T-cell (primary cell): ENCODE data around the gene ACSL6. TPM values are rescaled to one million over a fixed set of nuclear protein-coding genes. Genes with fewer than 3 reads are reported as not detected.

ENCODE experiments used
- ATAC-seq, 4 experiments: fragments of 200-7000 bp in 3 of 4; fragments of 150-1000 bp in 1 of 4; cut with Tn5 transposase; replicated peaks in 1 of 4; 1 replicate in 3 of 4; 2 replicates in 1 of 4; pipeline ENCODE4 v1.10.0; 2021; ENCODE audit warnings: moderate library complexity in 3 of 4, mild to moderate bottlenecking in 2 of 4, moderate number of reproducible peaks in 1 of 4
- CTCF ChIA-PET, 2 donors: fragments of 300-600 bp; sonication (Branson Sonifier 250); formaldehyde crosslinking; loops; one replicate each; lab custom pipeline; 2022; ENCODE audit warnings: antibody characterized with exemption in 2 of 2; lab: Charles Lee
- POLR2A ChIA-PET, 2 donors: fragments of 300-600 bp; sonication (Branson Sonifier 250); formaldehyde crosslinking; loops; one replicate each; lab custom pipeline; 2022; ENCODE audit warnings: antibody characterized with exemption in 2 of 2; lab: Charles Lee
- DNase-seq, 35 experiments: peaks; one replicate each; pipeline versions ENCODE4 v3.0.0 to v3.0.0-alpha.2; 2013 to 2023
- H3K27ac ChIP-seq: one replicate; pipeline ENCODE4 v1.5.1; 2013; ENCODE audit warnings: low read length
- H3K27me3 ChIP-seq, 2 experiments: replicated peaks in 1 of 2; 1 replicate in 1 of 2; 2 replicates in 1 of 2; pipeline versions ENCODE4 v1.6.1 to v1.7.0; 2013; ENCODE audit warnings: low read length in 1 of 2, mixed read lengths in 1 of 2; ENCODE audit not compliant: control insufficient read depth in 2 of 2, insufficient read depth in 2 of 2; ENCODE audit errors: extremely low read depth in 1 of 2
- H3K36me3 ChIP-seq, 2 donors: 1 replicate in 1 of 2; 2 replicates in 1 of 2; pipeline versions ENCODE4 v1.6.1 to v1.7.0; 2013; ENCODE audit warnings: low read length in 1 of 2; ENCODE audit not compliant: control insufficient read depth in 2 of 2, insufficient read depth in 1 of 2; ENCODE audit errors: extremely low read depth in 1 of 2
- H3K4me1 ChIP-seq, 2 experiments: 1 replicate in 1 of 2; 2 replicates in 1 of 2; pipeline versions ENCODE4 v1.6.1 to v1.7.0; 2013; ENCODE audit warnings: low read length in 2 of 2, mixed read lengths in 1 of 2; ENCODE audit not compliant: insufficient read depth in 2 of 2, control insufficient read depth in 1 of 2; ENCODE audit errors: extremely low read depth in 1 of 2
- H3K4me3 ChIP-seq, 2 donors: 1 replicate in 1 of 2; 2 replicates in 1 of 2; pipeline versions ENCODE4 v1.5.1 to v1.7.0; 2013; ENCODE audit warnings: mild to moderate bottlenecking in 2 of 2, low read length in 1 of 2, moderate library complexity in 1 of 2; ENCODE audit not compliant: control insufficient read depth in 1 of 2; ENCODE audit errors: extremely low read depth in 1 of 2
- H3K9me3 ChIP-seq: 2 replicates; pipeline ENCODE4 v1.7.0; 2013
- H3K27ac Mint-ChIP-seq, 2 donors: one replicate each; pipeline ENCODE4 v1.8.0; 2020 to 2021; ENCODE audit warnings: mild to moderate bottlenecking in 2 of 2, mixed read lengths in 2 of 2
- H3K27me3 Mint-ChIP-seq, 2 donors: one replicate each; pipeline ENCODE4 v1.8.0; 2021 to 2022; ENCODE audit warnings: mixed read lengths in 2 of 2
- H3K36me3 Mint-ChIP-seq: one replicate; pipeline ENCODE4 v1.8.0; 2021; ENCODE audit warnings: mixed read lengths
- H3K4me1 Mint-ChIP-seq, 3 donors: one replicate each; pipeline ENCODE4 v1.8.0; 2020 to 2022; ENCODE audit warnings: mixed read lengths in 3 of 3, mild to moderate bottlenecking in 1 of 3
- H3K4me3 Mint-ChIP-seq, 3 donors: one replicate each; pipeline ENCODE4 v1.8.0; 2020 to 2022; ENCODE audit warnings: mild to moderate bottlenecking in 3 of 3, mixed read lengths in 3 of 3, moderate library complexity in 3 of 3
- H3K9me3 Mint-ChIP-seq, 3 donors: one replicate each; pipeline ENCODE4 v1.8.0; 2020 to 2022; ENCODE audit warnings: mixed read lengths in 3 of 3
- WGBS: methylation state at CpG from one replicate; pipeline ENCODE4 v1.1.5; 2013; ENCODE audit warnings: missing lambda C conversion rate; ENCODE audit not compliant: insufficient coverage; 5-methylcytosine and 5-hydroxymethylcytosine counted together
- total RNA-seq, 35 experiments: library from RNA in 6 of 35; stranded (reverse) in 6 of 35; fragments of 120-200 nt in 1 of 35; gene quantifications; one replicate each; pipeline versions ENCODE4 v1.2.1 to v1.2.4 and lab custom pipeline; 2013 to 2026

The ACSL6 gene
- total RNA-seq, 5 donors from 2014 or later (not counting 1 experiment from before 2014, with no cell fraction given) = 23.7 to 42.9 (median 27.8) TPM

DNA sequence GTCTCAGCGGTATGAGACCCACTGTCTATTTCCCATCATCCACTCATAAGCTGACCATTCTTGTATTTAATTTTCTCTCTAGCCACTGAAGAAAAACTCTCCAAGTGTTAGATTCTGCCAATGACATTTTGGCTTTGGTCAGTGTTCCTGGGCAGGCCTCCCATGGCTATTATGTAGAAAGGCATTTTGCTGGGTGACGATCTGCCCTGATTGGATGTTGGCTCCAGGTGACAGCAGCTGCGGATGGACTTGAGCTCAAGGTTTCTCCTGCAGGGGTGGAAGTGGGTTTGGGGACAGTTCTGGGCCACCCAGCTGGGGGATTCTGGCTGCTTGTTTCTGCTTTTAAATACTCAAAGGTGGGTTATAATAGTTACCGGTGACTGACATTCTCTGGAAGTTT lies 31.6 kb downstream of the ACSL6 start:
- WGBS = 100% methylated on average over 2 of the region's 4 CpGs
- Histone ChIP-seq H3K36me3 (no peaks in the 10 kb centered on the region), H3K9me3 (no peaks in the 10 kb centered on the region), H3K27ac (no peak overlapping the region), H3K27me3 (no peaks in the 10 kb centered on the region), H3K4me3 (no peak overlapping the region), H3K4me1 (peaks cover 14 to 29% of the 10 kb centered on the region in 2 experiments)
- ChIA-PET POLR2A (no interaction called here), CTCF (no interaction called here)
- Mint-ChIP-seq H3K4me3 (no peak overlapping the region), H3K4me1 (peaks cover 35 to 54% (median 53%) of the 10 kb centered on the region in 3 donors), H3K27me3 (no peaks in the 10 kb centered on the region), H3K27ac (no peak overlapping the region), H3K9me3 (no peaks in the 10 kb centered on the region), H3K36me3 (no peaks in the 10 kb centered on the region)
- ATAC-seq (no peak), DNase-seq (no peak)

GRCh38 chr5:131977212-131977604 lies 34.2 kb downstream of the ACSL6 start:
- CTCF ChIA-PET = no interaction called here
- Histone ChIP-seq H3K4me3 (no peak overlapping the region), H3K9me3 (no peaks in the 10 kb centered on the region), H3K27me3 (no peaks in the 10 kb centered on the region), H3K36me3 (peaks cover 0 to 3% of the 10 kb centered on the region in 2 donors), H3K4me1 (peaks cover 16 to 39% of the 10 kb centered on the region in 2 experiments), H3K27ac (peak overlapping the region; percentile 83)
- no peaks in the 10 kb centered on the region for H3K9me3 Mint-ChIP-seq
- no peaks in the 10 kb centered on the region for H3K27me3 Mint-ChIP-seq
- peak overlapping the region in 1 of 3 donors; percentile 90 for H3K4me3 Mint-ChIP-seq
- 75% methylated on average over 1 of the region's 2 CpGs for WGBS
- POLR2A ChIA-PET = no interaction called here
- no peak for DNase-seq
- peaks cover 57 to 65% (median 61%) of the 10 kb centered on the region in 3 donors for H3K4me1 Mint-ChIP-seq
- no peak for ATAC-seq
- peaks cover 9% of the 10 kb centered on the region for H3K36me3 Mint-ChIP-seq
- peak overlapping the region; percentile 94 to 100 for H3K27ac Mint-ChIP-seq

DNA sequence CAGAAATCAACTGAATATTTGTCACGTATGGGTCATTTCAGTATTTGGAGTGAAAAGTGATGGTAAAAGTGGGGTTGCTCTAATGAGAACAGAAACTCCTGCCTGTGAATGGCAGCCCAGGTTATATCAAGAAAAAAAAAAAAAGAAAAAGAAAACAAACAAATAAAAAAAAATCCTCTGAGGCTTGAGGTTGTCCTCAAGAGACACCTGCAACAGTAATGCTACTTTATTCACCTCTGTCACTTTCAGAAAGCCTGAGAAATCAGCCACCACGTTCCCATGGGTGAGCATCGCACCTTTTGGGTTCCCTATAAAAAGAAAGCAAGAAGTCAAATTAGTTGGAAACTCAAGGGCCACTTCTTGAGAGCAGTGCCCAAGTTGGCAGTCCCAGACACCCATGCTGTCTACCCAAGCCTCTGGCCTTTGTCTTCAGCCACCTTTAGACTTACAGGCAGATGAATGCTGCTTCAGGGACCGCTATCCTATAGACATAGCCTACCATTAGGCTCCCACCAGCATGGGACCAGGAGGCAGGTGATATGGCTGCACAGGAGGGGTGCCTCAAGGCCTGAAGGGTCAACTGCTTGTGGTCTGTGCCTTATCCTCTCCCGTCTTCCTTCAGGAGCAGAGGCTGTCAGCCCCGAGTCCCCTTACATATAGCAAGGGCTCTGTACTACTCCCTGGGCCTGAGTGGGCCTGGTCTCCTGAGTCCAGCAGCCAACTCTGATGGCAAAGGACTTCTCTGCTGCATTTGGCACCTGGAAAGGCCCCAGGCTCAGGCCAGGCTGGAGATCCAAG lies 34.8 kb downstream of the ACSL6 start:
- 95% methylated on average over 4 of the region's 6 CpGs for WGBS
- ChIA-PET CTCF (no interaction called here), POLR2A (no interaction called here)
- no peaks in the 10 kb centered on the region for H3K27me3 Mint-ChIP-seq
- H3K9me3 Mint-ChIP-seq = no peaks in the 10 kb centered on the region
- no peaks in the 10 kb centered on the region for H3K9me3 ChIP-seq
- H3K4me3 Mint-ChIP-seq = peak overlapping the region in 1 of 3 donors; percentile 90
- ATAC-seq (no peak), DNase-seq (no peak)
- peaks cover 16 to 39% of the 10 kb centered on the region in 2 experiments for H3K4me1 ChIP-seq
- H3K27me3 ChIP-seq = no peaks in the 10 kb centered on the region
- H3K4me3 ChIP-seq = no peak overlapping the region
- H3K36me3 ChIP-seq = peaks cover 0 to 4% of the 10 kb centered on the region in 2 donors
- peak overlapping the region; percentile 83 for H3K27ac ChIP-seq
- peaks cover 14% of the 10 kb centered on the region for H3K36me3 Mint-ChIP-seq
- H3K27ac Mint-ChIP-seq = peak overlapping the region; percentile 94 to 100
- H3K4me1 Mint-ChIP-seq = peaks cover 62 to 69% (median 66%) of the 10 kb centered on the region in 3 donors

GRCh38 chr5:131974956-131975726 lies 36.3 kb downstream of the ACSL6 start:
- DNase-seq (peak in 29 of 35 experiments; percentile 6 to 54 (median 22)), ATAC-seq (peak; percentile 74 to 79 (median 76))
- Mint-ChIP-seq H3K4me1 (peaks cover 68 to 75% (median 73%) of the 10 kb centered on the region in 3 donors), H3K36me3 (peaks cover 23% of the 10 kb centered on the region), H3K4me3 (peak overlapping the region; percentile 80 to 91 (median 90)), H3K27me3 (no peaks in the 10 kb centered on the region), H3K9me3 (no peaks in the 10 kb centered on the region), H3K27ac (peak overlapping the region; percentile 94 to 100)
- no peaks in the 10 kb centered on the region for H3K9me3 ChIP-seq
- H3K4me1 ChIP-seq = peaks cover 16 to 39% of the 10 kb centered on the region in 2 experiments
- H3K27ac ChIP-seq = peak overlapping the region; percentile 83
- WGBS = 18% methylated on average over 11 of the region's 12 CpGs
- H3K36me3 ChIP-seq = peaks cover 0 to 7% of the 10 kb centered on the region in 2 donors
- POLR2A ChIA-PET = no interaction called here
- peak overlapping the region; percentile 42 to 44 for H3K4me3 ChIP-seq
- CTCF ChIA-PET = no interaction called here
- no peaks in the 10 kb centered on the region for H3K27me3 ChIP-seq

DNA sequence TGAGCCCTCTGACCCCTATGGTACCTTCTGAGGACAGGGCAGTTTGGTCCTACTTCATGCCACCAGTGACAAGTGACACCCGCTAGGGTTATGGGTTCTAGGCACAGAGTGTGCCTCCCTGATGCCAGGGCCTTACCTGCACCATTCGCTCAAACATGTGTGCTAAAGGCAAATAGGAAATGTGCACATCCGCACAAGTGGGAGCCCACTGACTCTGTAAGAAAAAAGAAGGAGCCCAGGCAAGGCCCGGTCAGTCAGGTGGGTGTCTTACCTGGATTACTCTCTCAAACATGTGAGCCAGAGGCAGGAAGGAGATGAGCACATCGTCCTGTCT lies 36.9 kb downstream of the ACSL6 start:
- peak overlapping the region; percentile 80 to 91 (median 90) for H3K4me3 Mint-ChIP-seq
- ChIA-PET POLR2A (no interaction called here), CTCF (interaction anchor here in 1 of 2 donors (1.6 kb wide), 1 partner anchor 33 kb away, joined by 5 read pairs; no protein-coding TSS in a partner anchor)
- no peaks in the 10 kb centered on the region for H3K9me3 Mint-ChIP-seq
- peak overlapping the region in 1 of 2 donors; percentile 44 for H3K4me3 ChIP-seq
- H3K4me1 ChIP-seq = peaks cover 16 to 39% of the 10 kb centered on the region in 2 experiments
- no peaks in the 10 kb centered on the region for H3K9me3 ChIP-seq
- H3K27me3 ChIP-seq = no peaks in the 10 kb centered on the region
- peaks cover 29% of the 10 kb centered on the region for H3K36me3 Mint-ChIP-seq
- 44% methylated on average over 3 of the region's 5 CpGs for WGBS
- H3K36me3 ChIP-seq = peaks cover 0 to 9% of the 10 kb centered on the region in 2 donors
- ATAC-seq = peak; percentile 52 to 61 (median 56)
- peak in 6 of 35 experiments; percentile 4 to 41 (median 20) for DNase-seq
- H3K27ac ChIP-seq = peak overlapping the region; percentile 83
- peak overlapping the region; percentile 94 to 100 for H3K27ac Mint-ChIP-seq
- H3K4me1 Mint-ChIP-seq = peaks cover 73 to 80% (median 73%) of the 10 kb centered on the region in 3 donors
- no peaks in the 10 kb centered on the region for H3K27me3 Mint-ChIP-seq

GRCh38 chr5:131974016-131974415 lies 37.4 kb downstream of the ACSL6 start:
- 80% methylated on average over 1 of the region's 1 CpG for WGBS
- peak overlapping the region; percentile 94 to 100 for H3K27ac Mint-ChIP-seq
- ATAC-seq = no peak
- peaks cover 73 to 81% (median 74%) of the 10 kb centered on the region in 3 donors for H3K4me1 Mint-ChIP-seq
- DNase-seq = no peak
- H3K27me3 Mint-ChIP-seq = no peaks in the 10 kb centered on the region
- H3K27ac ChIP-seq = peak overlapping the region; percentile 83
- peaks cover 0 to 9% of the 10 kb centered on the region in 2 donors for H3K36me3 ChIP-seq
- peaks cover 16 to 39% of the 10 kb centered on the region in 2 experiments for H3K4me1 ChIP-seq
- CTCF ChIA-PET = interaction anchor here in 1 of 2 donors (1.6 kb wide), 1 partner anchor 34 kb away, joined by 5 read pairs; no protein-coding TSS in a partner anchor
- peak overlapping the region; percentile 80 to 91 (median 90) for H3K4me3 Mint-ChIP-seq
- peak overlapping the region in 1 of 2 donors; percentile 44 for H3K4me3 ChIP-seq
- H3K9me3 ChIP-seq = no peaks in the 10 kb centered on the region
- POLR2A ChIA-PET = no interaction called here
- peaks cover 30% of the 10 kb centered on the region for H3K36me3 Mint-ChIP-seq
- no peaks in the 10 kb centered on the region for H3K9me3 Mint-ChIP-seq
- no peaks in the 10 kb centered on the region for H3K27me3 ChIP-seq
